ENCODE measurements around the gene ATG9B. TPM values are rescaled to one million over a fixed set of nuclear protein-coding genes. Genes with fewer than 3 reads are reported as not detected.

Gene ATG9B
- total and polyA plus RNA-seq, 10 donors, result 0.66 to 3.8 (median 2.4) TPM

- Histone ChIP-seq H3K9me3 (no peaks in the 10 kb centered on the region), H3K27me3 (replicated peaks in 1 of 7) (peaks cover 0 to 46% (median 19%) of the 10 kb centered on the region in 7 donors), H3K27ac (no peak overlapping the region), H3K36me3 (no peaks in the 10 kb centered on the region), H3K4me1 (peaks cover 5 to 42% (median 20%) of the 10 kb centered on the region in 6 donors), H3K4me3 (no peak overlapping the region)
- WGBS, 5 donors, result 80 to 88% (median 85%) methylated on average over 5 to 11 of the region's 11 CpGs
- TF ChIP-seq POLR2A (IDR thresholded peaks at IDR 0.05), result no peak
- no peak for TF ChIP-seq POLR2AphosphoS5 (IDR thresholded peaks at IDR 0.05)
- no peak for TF ChIP-seq CTCF (IDR thresholded peaks at IDR 0.05 in 8 of 11, conservative IDR thresholded peaks at IDR 0.05 in 3 of 11)
- intact Hi-C loops (cut with DNase I; ENCODE audit: low total_unique reads), result no loop called here
- DNase-seq, result no peak
Observed at GRCh38 chr7:150970424-150970823, 53.9 kb downstream of the ATG9B start.

- DNase-seq, result no peak
- Histone ChIP-seq H3K4me1 (peaks cover 5 to 42% (median 17%) of the 10 kb centered on the region in 6 donors), H3K9me3 (no peaks in the 10 kb centered on the region), H3K27me3 (replicated peaks in 1 of 7) (peaks cover 0 to 45% (median 10%) of the 10 kb centered on the region in 7 donors), H3K27ac (no peak overlapping the region), H3K4me3 (no peak overlapping the region), H3K36me3 (no peaks in the 10 kb centered on the region)
- intact Hi-C loops (cut with DNase I; ENCODE audit: low total_unique reads), result no loop called here
- TF ChIP-seq POLR2AphosphoS5 (IDR thresholded peaks at IDR 0.05) (no peak), CTCF (IDR thresholded peaks at IDR 0.05 in 8 of 11, conservative IDR thresholded peaks at IDR 0.05 in 3 of 11) (no peak), POLR2A (IDR thresholded peaks at IDR 0.05) (no peak)
- WGBS, 5 donors, result 81 to 88% (median 85%) methylated on average over 3 to 7 of the region's 7 CpGs
Observed at GRCh38 chr7:150969475-150969874, 54.8 kb downstream of the ATG9B start.

GRCh38 chr7:150968734-150969372 is 55.4 kb downstream of the ATG9B start:
- intact Hi-C loops (cut with DNase I; ENCODE audit: low total_unique reads), result no loop called here
- DNase-seq, result no peak

More at GRCh38 chr7:150968734-150969372, 55.4 kb downstream of the ATG9B start:
- peaks cover 0 to 42% (median 14%) of the 10 kb centered on the region in 6 donors for H3K4me1 ChIP-seq
- peaks cover 0 to 45% (median 4%) of the 10 kb centered on the region in 7 donors for H3K27me3 ChIP-seq (replicated peaks in 1 of 7)
- 54 to 69% (median 56%) methylated on average over 15 to 16 of the region's 16 CpGs for WGBS, 5 donors
- H3K4me3 ChIP-seq, result no peak overlapping the region
- no peaks in the 10 kb centered on the region for H3K9me3 ChIP-seq
- H3K36me3 ChIP-seq, result no peaks in the 10 kb centered on the region
- H3K27ac ChIP-seq, result no peak overlapping the region
- TF ChIP-seq CTCF (IDR thresholded peaks at IDR 0.05 in 8 of 11, conservative IDR thresholded peaks at IDR 0.05 in 3 of 11) (no peak), POLR2AphosphoS5 (IDR thresholded peaks at IDR 0.05) (no peak), POLR2A (IDR thresholded peaks at IDR 0.05) (no peak)
